ENCODE measurements around the gene GRIN2C.

- no peak for TF ChIP-seq CTCF (IDR thresholded peaks at IDR 0.05)
- TF ChIP-seq POLR2A (IDR thresholded peaks at IDR 0.05; ENCODE audit: low read depth): no peak
These were observed 4.9 kb downstream of the GRIN2C start for GRCh38 chr17:74854792-74855191.

Data from esophagus muscularis mucosa (tissue), 3 donors.